ENCODE measurements around the gene UVSSA.

Gene UVSSA

GRCh38 chr4:1351854-1352566, 5.0 kb downstream of the UVSSA start:
- peak; percentile 94 for DNase-seq

DNA sequence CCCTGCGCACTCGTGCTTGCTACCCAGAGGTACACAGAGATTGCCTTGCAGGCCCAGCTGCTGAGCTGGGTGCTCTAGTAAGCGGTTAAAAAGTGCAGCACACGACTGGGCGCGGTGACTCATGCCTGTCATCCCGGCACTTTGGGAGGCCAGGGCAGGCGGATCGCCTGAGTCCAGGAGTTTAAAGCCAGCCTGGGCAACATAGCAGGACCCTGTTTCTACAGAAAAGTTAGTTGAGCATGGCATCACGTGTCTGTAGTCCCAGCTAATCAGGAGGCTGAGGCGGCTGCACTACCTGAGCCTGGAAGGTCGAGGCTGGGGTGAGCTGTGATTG, 5.5 kb downstream of the UVSSA start:
- no peak for DNase-seq

DNA sequence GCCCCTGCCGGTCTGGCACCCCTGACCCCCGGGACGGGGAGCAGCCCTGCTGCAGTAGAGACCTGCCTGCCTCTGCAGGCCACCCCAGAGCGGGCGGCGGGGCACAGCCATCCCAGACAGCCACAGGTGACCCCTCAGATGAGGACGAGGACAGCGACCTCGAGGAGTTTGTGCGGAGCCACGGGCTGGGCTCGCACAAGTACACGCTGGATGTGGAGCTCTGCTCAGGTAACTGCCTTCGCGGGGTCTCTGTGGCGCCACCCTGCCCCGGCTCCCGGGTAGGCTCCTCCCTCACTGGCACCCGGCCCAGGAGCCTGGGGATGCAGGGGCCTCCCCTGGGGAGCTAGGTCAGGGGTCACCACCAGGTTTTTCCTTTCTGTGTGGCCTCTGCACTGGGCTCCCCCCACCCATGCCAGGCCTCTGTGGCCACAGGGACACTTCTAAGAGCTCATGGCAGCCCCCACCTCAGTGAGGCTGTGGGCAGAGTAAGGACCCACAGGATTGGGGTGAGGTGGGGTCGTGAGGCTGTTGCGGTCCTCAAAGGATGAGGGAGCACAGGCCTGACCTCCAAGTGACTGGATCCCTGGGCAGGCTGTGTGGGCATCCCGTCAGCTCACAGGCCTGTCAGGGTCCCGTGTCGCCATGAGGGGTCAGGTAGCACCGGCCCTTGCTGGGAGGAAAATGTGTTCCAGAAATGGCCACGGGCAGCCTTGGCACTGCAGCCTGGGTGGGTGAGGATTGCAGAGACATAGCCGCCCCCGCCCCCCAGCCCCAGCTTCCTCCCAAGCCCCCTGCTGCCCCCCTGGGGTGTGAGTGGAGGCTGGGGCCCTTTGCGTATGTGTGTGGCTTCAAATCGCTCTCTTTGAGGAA, 6.4 kb downstream of the UVSSA start:
- DNase-seq = no peak

- no peak for DNase-seq
Observed at GRCh38 chr4:1354136-1354982, 7.4 kb downstream of the UVSSA start.

DNA sequence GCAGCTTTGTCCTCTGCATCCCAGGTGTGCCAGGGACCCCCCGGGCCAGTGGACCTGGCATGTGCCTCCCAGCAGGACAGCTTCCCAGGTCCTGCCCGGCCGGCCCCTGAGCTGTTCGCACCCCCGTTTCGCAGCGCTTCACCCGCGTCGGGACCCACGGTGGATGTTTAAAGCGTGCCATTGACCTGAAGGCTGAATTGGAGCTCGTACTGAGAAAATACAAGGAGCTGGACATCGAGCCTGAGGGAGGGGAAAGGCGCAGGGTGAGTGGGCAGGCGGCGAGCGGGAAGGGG, 7.9 kb downstream of the UVSSA start:
- no peak for DNase-seq

- DNase-seq = no peak
Observed at GRCh38 chr4:1355378-1355777, 8.4 kb downstream of the UVSSA start.

DNA sequence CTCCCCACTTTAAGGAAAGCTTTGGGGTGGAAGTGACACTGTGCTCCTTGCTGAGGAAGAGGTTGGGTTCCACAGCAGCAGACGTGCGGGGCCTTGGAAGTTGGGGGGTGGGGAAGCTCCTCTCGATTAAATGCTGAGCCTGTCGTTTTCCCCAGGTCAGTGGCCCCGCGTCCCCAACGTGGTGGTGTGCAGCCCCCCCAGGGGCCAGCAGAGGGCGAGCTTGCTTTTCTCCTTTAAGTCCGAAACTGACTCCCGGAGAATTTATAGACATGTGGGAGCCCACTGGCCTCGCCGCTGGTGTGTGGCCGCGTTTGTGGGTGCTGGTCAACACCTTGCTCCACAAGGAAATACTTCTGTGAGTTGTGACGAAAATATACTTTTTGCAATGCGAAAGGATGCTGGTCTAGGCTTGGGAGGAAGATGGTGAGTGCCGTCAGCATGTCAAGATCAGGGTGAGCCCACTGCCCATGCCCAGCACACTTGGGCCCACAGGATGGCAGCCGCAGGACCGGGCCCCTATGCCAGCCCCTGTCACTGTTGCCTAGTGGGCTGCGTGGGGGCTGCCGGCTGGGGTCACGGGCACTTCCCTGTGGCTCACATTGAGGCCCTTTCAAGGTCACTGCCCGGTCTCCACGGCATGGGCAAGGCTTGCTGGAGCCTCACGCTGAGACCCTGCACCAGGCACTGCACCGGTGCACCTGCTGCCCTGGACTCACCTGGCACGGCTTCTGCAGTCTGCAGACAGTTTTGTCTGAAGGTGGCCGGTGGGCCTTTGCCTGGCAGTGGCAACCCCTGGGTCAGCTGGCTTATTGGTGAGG, 9.4 kb downstream of the UVSSA start:
- peak; percentile 68 for DNase-seq

- no peak for DNase-seq
Observed at GRCh38 chr4:1357356-1358248, 10.6 kb downstream of the UVSSA start.

GRCh38 chr4:1358421-1359143, 11.6 kb downstream of the UVSSA start:
- DNase-seq = no peak

- DNase-seq = no peak
Observed at GRCh38 chr4:1359144-1359501, 12.1 kb downstream of the UVSSA start.

- no peak for DNase-seq
Observed at GRCh38 chr4:1359976-1360375, 13.0 kb downstream of the UVSSA start.

DNA sequence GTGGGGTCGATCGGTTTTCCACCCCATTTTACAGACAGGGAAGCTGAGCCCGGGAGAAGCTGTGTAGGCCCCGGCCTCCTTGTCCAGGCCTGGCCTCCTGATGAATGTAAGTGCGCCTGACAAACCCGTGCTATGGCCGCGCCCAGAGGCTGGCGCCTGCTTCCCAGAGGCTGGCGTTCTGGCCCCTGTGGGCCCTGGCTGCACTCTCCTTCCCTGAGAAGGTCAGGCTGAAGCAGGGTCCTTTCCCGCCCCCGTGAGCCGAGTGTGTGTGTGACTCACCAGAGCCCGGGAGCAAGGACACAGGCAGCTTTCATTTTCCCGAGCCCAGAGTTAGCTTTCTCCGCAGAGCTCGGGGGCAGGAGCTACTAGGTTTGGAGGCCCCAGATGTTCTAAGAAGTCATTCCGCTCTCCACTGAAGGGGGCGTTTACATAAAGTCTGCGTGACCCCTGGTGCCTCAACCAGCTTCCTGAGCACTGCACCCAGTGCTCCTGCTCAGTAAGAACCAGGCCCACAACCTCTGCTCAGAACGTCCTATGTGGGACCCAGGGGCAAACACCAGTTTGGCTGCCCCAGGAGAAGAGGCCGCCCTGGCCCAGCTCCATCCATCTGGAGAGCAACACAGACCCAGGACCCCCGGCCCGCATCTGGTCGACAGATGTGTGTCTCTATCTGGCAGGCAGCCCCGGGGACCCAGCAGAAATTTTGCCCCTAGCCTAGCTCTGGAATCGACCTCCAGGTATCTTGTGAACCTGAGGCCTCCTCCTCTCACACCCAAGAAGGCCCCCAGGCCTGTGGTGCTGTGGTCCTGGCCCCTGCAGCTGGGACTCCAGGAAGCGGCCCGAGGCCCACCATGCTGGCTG, 13.6 kb downstream of the UVSSA start:
- DNase-seq = no peak

GRCh38 chr4:1361431-1361830, 14.4 kb downstream of the UVSSA start:
- DNase-seq = no peak

- no peak for DNase-seq
Observed at GRCh38 chr4:1362046-1362445, 15.0 kb downstream of the UVSSA start.

DNA sequence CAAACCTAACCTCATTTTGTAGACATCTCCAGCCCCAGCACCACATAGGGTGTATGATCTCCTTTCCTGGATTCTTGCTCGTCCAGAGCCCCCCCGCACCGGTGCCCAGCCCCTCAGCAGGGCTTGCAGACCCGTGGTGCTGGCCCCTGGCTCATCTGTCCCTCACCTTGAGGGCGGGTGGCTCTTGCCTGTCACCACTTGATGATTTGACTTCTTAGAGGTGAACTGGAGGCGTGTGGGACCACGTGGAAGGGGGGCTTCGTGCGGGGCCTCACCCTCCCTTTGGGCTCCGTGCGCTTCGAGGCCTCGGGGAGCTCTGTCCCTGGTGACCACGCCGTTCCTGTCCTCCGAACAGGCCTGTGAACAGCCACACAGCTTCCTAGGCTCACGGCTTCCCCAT, 15.5 kb downstream of the UVSSA start:
- DNase-seq = no peak

- DNase-seq = no peak
Observed at GRCh38 chr4:1363513-1363912, 16.5 kb downstream of the UVSSA start.

GRCh38 chr4:1364217-1364616, 17.2 kb downstream of the UVSSA start:
- DNase-seq = no peak

DNA sequence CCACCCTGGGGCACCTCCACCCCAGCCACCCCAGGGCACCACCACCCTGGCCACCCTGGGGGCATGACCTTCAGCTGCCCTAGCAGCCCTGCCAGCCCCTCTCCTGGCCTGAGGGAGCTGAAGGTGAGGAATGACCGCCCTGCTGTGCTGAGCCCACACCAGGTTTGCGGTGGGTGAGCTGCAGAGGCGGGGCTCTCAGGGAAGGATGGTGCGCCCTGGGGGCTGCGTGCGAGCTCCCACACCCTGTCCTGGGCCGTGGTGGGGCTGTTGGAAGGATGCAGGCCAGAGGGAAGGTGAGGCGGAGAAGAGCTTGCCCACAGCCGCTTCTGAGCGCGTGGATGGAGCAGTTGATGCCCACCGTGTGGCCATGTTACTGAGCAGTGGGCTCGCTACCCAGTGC, 17.7 kb downstream of the UVSSA start:
- no peak for DNase-seq

- no peak for DNase-seq
Observed at GRCh38 chr4:1365271-1366178, 18.5 kb downstream of the UVSSA start.

Measured in activated CD4-positive, alpha-beta T cell treated with anti-CD3 and anti-CD28 coated beads for 48 hours (primary cell).